HS-27A (cell line): ENCODE measurements around the gene GALNT5.
"Not testable (repeated sequence)": the region's sequence is repeated elsewhere in the genome, so short reads cannot be mapped to it uniquely, and the experiment has no call there.

Source experiments
- DNase-seq: peaks from one replicate; pipeline ENCODE4 v3.0.0-alpha.2; 2012; ENCODE audit warnings: low read depth, missing footprints

The GALNT5 gene

DNA sequence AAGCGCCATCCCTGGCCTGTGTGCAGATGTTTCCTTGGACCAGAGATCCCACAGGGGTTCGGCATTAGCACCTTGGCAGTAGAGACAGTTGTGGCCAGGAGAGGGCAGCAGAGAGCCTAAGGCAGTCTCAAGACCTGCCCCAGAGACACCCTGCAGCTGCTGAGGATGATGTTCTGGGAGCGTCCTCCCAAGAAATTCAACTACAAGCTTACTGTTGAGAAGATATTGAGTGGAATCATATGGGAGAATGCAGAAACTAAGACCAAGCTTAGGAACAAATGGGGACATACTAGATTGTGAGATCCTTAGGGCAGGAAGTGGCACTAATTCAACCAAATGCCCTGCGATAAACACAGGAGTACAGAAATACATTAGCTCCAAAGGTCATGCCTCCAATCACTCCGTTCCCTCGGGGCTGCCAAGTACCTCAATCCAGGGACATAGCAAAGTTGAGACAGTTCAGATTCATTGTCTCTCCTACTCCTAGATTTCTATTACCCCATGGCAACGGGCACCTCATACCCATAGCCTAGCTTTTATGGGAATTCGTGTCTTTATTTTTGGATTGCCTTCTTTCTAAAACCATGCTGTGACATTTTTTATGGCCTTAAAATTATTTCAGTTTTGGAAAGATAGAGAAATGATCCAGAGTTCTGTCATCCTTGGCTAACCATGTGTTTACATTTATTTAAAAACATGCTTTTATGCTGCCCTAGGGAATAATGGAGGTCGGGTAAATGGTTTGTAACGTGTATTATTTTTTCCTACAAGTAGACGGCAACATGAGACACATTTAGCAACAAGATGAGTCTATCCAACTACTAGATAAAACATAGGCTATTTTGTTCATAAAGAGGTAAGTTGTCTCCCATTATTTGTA lies 70.4 kb downstream of the GALNT5 start:
- DNase-seq, result no peak

DNA sequence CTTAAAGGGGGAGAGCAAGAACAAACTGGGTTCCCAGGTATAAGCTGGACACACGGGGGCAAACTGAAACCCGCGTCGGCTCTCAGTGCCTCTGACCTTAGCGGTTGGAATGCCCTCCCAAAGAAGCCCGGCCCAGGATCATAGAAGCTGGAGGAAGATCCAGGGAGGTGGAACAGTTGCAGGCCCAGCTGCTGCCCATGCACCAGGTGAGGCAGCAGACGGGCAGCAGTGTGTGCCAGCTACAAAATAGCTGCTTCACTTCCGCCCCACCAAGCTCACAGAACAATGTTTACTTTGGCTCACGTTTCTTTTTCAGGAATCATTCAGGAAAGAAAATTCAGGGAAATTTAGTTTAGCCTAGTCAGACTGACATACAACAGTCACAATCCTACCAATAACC lies 72.0 kb downstream of the GALNT5 start:
- DNase-seq, result no peak

DNA sequence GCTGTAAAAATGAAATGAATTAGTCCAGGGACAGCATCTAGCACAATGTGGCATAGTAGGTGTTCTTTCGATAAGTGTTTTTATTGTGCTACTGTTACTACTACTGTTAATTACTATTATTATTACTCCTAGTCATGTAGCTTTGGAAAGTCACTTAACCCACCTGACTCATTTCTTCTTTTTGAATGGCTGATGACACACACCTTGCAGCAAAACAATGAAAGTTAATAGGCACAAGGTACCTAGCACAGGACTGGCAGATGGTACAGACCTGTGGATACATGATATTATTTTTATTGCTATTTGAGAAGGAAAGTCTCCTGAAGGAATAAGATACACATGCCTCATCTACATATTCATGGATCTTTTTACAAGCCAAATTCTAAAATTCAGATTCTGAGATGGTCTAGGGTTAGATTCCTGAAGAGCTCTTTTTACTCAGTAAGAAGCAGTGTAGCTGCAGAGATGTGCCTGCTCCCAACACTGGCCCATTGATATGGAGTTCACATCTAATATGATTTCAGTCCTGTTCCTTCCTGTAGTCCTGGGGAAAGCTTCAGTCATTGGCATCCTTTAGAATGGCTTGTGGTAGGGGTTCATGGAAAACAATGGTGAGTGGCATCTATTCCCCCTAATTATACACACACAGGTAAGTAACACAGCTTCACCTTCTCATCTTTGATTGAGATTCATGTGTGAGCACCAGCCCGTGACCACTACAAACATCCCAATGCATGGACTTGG lies 76.0 kb downstream of the GALNT5 start:
- DNase-seq, result no peak

DNA sequence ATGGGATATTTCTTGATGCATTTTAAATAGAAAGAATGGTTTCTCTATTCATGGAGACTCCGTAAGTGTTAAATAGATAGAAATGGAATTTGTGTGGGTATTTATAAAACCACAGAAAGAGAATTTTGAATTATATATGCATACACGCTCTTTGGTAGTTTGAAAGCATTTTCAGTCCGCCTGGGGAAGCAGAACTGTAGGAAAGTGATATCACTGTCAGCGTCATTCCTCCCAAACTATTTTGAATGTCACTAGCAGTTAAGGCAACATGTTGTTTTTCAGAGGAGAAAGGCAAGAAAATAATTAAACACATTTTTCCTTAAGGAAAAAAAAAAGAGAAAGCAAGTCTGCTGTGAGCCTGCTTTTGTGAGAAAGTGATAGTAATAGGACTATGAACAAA lies 76.8 kb downstream of the GALNT5 start:
- no peak for DNase-seq

DNA sequence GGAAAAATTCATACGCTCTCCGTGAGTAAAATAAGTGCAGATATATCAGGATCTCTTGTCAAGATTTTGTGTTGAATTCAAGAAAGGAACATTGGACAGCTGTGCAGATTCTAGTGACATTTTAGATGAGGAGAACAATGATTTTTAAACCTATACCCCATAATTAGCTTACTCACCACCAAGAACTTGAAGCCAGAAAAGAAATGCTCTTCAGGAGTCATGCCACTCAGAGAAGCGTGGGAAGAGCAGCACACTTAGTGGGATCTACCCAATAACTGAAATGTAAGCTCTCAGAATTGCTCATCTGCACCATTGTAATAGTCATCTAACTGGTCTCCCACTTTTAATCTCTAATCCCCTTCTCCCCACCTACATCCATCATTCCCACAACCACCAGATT lies 77.3 kb downstream of the GALNT5 start:
- no peak for DNase-seq

DNA sequence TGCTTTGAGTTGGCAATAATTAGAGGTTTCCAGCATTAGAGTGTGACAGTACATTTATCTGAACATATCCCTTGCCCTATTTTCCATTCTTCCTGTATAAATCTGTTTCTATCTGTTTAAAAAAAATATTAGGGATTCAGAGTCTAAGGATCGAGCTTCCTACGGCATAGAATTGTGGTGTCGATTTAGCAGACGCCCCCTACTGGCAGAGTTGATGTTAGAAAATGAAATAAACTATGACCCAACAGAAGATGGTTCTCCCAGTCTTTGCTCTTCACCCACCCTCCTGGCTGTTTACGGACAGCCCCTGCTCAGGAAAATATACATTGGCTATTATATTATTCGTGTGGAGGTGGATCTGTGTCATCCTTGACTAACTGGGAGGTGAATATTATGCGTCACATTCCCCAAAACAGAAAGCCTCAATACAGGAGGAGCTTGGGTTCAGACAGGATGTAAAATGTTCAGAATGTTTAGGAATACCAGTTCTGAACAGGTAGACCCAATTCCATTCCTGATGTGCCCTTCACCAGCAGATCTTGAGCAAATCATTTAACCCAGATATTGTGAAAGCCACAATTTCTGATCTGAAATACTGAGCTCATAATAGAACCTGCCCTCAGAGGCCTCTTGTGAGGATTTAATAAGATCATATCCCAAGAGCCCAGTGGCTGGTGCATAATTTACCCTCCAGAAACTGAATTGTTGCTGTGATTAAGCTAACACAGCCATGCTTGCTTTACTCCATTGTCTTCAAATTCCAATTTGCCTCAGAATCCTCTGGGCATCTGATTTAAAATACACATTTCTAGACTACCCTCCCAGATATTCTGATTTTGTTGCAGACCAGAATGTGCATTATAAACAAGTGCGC lies 78.9 kb downstream of the GALNT5 start:
- no peak for DNase-seq

DNA sequence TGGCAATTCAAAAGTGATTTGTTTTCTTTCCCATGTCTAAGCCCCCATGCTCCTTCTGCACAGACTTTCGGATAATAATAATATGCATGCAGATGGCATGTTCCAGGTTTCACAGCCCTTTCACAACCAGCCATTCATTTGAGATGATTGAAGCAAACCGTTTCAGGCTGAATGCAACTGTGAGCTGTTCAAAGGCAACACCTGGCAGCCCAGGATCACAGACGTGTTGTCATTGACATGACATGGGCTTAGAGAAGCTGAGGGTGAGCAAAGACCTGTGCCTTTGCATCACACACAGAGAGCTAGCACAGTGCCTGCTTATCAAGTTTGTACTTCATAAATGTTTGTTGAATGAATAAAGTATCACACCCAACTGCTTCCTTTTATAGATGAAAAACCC lies 80.5 kb downstream of the GALNT5 start:
- no peak for DNase-seq

DNA sequence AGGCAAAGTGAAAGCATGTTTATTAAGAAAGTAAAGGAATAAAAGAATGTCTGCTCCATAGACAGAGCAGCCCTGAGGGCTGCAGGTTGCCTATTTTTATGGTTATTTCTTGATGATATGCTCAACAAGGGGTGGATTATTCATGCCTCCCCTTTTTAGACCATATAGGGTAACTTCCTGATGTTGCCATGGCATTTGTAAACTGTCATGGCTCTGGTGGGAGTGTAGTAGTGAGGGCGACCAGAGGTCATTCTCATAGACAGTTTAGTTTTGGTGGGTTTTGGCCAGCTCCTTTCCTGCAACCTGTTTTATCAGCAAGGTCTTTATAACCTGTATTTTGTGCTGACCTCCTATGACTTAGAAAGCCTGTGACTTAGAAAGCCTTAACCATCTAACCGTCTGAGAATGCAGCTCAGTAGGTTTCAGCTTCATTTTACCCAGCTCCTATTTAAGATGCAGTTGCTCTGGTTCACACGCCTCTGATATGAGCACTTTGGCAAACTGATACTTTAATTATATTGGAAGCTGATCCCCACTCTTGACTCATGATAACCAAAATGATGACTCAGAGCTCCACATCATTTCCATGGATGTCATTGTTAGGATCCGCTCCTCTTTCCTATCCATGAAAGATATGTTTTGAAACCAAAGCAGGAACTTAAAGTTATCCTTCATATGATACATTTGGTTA lies 82.6 kb downstream of the GALNT5 start:
- no peak for DNase-seq

DNA sequence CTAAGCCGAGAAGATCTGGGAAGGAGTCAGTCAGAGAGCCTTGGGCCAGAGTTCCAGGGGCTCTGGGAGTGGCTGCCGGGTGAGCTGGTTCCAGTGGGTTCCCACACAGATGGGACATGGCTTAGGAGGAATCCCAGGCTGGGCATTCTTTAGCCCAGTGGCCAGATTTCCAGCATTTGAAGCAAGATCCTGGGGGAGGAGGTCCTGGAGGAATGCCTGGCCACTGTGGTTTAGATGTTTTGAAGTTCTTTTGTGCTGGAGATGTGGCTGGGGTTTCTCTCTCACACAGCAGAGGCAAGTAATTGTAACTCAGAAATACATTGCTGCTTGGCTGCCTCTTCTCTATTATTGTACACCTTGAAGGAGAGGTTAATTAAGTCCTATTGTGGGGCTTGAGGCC lies 83.9 kb downstream of the GALNT5 start:
- not testable (repeated sequence) for DNase-seq

DNA sequence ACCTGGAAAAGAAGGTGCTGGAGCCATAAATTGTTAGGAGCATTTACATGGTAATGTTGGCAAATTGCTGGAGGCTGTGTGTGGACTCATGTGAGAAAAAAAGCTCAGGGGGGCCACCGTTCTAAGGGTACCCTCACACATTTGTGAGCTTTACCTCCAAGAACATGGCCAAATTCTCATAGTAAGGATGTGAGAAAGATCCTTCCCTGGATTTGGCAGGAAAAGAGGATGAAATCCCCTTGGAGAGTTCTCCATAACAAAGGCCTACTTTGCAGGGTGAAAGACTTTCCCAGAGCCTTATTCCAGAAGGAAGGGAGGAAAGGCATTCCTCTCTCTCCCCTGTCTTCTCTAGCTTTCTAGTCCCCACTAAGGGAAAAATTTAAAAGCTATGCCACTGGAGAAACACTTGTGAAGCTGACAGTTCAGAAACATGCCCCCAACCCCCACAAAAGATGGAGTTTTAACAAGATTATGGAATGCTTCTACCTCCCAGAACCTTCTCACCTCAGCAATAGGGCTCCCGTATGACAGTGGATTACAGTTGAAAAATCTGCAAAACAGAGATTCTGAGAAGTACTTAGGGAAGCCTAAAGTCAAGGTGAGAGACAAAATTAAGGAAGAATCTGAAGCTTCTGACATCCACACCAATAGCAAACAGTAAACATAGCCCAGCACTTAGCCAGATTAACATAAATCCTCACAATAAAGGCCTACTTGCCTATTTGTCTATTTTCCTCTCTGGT lies 88.3 kb downstream of the GALNT5 start:
- no peak for DNase-seq

DNA sequence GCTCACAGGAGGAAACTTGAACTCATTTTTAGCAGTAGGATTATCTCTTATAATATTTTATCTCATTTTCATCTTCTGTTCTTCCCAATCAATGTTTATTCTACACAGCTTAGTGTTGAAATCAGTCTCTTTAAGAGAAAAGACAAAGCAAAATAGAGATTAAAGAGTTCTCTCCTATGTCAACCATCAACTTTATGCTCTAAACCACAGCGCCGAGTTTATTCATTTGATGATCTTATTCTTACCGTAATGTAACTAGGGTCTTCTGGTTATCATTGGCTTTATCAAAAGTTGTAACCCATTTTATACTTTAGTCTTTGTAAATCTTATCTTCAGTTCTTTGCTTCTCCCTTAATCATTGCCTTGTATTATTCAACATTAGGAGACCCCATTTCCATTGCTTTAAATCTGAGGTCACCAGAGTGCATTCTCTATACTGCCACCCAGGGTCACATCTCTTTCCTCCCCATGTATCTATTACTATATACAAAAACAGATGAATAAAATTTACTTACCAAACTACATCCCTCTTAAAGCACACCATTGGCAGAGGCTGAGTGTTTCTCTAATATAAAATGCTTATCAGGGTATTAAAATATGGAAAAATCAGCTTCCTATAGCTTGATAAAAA lies 90.9 kb downstream of the GALNT5 start:
- no peak for DNase-seq

DNA sequence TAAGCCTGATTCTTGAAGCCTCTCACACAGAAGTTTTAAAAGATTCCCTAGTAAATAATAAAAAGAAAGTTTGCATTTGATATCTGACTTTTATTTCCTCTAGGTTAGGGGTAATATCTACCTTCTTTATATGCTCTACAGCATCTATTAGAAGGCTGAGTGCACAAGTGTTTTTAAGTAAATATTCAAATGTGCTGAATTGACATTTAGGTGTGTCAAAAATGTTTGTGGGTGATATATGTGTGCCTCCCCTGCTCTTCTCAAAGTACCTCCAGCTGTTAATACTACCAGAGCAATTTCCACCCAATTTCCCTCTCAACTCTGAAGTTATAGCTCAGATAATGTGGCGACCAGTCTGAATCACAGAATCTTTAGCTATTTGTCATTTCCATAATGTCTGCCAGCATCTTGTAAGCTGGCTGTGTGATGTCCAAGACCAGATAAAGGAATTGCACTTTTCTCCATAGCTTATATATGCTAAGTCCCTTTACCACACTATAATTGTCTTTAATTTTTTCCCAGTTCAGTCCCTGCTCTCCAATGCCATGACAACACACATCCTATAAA lies 92.5 kb downstream of the GALNT5 start:
- no peak for DNase-seq

DNA sequence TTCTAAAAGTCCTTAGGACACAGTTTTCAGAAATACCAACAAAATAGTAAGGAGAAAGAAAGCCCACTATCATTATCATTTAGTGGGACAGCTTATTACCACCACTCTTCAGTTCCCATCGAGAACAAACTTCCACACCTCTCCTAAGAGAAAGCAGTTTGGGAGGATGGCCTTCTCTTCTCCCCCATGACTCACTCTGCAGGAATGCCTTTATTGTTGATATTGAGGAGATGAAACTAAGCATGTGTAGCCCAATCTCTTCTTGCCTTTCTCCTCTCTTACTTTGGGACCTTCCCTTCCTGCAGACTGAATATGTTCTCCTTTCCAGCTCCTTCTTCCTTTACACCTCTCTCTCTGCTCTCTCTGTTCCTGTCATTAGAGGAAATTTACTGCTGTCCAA lies 98.1 kb downstream of the GALNT5 start:
- DNase-seq, result no peak

DNA sequence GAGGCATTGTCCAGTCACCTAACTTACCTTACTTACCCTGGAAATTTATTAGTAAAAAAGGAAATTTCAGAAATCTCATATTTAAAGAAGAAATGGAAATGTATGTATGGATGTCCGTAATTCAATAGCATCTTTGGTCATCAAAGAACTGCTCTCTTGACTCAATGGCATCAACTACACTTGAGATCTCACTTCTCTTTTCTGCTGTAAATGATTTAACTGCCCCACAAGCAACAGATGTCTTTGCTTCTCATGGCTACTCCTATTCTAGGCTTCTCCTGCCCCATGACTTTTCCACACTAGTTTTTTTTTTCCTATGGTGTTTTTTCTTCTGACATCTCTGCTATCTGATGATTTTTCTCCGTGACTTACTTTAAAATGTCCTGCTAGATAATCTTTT lies 102.1 kb downstream of the GALNT5 start:
- DNase-seq, result no peak

DNA sequence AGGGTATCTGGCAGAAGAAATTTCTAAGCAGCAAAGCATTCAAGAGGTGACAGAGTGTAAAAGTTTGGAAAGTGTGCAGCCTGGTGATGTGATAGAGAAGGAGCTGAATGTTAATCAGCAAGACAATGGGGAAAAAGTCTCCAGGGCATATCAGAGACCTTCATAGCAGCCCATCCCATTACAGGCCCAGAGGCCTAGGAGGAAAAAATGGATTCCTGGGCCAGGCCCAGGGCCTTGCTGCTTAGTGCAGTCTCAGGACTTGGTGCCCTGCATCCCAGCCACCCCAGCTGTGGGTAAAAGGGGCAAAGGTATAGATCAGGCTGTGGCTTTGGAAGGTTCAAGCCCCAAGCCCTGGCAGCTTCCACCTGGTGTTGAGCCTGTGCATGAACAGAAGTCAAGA lies 104.0 kb downstream of the GALNT5 start:
- DNase-seq, result no peak

DNA sequence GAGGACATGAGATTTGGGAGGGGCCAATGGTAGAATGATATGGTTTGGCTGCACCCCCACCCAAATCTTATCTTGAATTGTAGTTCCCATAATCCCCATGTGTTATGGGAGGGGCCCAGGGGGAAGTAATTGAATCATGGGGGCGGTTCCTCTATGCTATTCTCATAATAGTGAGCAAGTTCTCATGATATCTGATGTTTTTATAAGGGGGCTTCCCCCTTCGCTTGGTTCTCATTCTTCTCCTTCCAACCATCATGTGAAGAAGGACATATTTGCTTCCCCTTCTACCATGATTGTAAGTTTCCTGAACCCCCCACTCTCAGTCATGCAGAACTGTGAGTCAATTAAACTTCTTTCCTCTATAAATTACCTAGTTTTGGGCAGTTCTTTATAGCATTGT lies 105.1 kb downstream of the GALNT5 start:
- no peak for DNase-seq

DNA sequence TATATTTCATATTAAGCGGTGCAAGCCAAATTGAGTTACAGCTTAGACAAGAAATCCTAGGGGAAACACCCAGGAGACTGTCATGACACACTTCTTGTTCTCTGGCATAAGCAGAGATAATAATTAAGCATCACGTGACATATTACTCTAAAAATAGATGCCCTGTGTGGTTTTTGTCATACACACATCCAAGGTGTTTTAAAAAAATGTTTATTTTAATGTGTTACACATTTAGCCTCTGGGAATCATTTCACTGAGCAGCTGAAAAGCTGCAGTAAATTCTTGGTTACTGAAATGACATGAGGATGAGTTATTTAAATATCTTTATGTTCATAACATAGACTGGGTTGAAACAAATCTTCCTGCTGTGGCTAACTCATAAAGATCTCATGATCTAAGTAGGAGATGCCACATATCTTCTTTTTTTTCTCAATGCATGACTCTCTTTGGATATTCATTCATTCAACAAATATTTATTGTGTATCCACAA lies 106.2 kb downstream of the GALNT5 start:
- no peak for DNase-seq
